GM12892 (cell line): Measurements from ENCODE around the gene BCAN.

Experiments
- POLR2A ChIP-seq: IDR thresholded peaks from 2 replicates; pipeline ENCODE4 v1.6.1; 2011; ENCODE audit warnings: low read depth, low read length, control low read depth
- POLR2AphosphoS5 ChIP-seq: IDR thresholded peaks from 2 replicates; pipeline ENCODE4 v1.6.1; 2011; ENCODE audit warnings: low read depth, low read length, control low read depth
- TAF1 ChIP-seq: IDR thresholded peaks from 2 replicates; pipeline ENCODE4 v1.6.1; 2011; ENCODE audit warnings: low read depth, mild to moderate bottlenecking, control low read depth, low read length, borderline replicate concordance

GRCh38 chr1:156689953-156690674 lies 48.2 kb downstream of the BCAN start:
- no peak for TF ChIP-seq POLR2AphosphoS5
- no peak for TF ChIP-seq POLR2A
- TF ChIP-seq TAF1: no peak
